Heart left ventricle (tissue), 16 donors: Measurements from ENCODE around the gene OSTC. TPM values are rescaled to one million over a fixed set of nuclear protein-coding genes. Genes with fewer than 3 reads are reported as not detected.
A peak's percentile ranks its signal among the peaks of the same experiment; 100 is the strongest.

Source experiments
- ATAC-seq, 4 donors: fragments of 200-7000 bp; cut with Tn5 transposase; one replicate each; pipeline ENCODE4 v1.9.1; 2020 to 2022; ENCODE audit warnings: moderate library complexity in 4 of 4, mild to moderate bottlenecking in 3 of 4, moderate number of reproducible peaks in 1 of 4
- DNase-seq, 5 donors: peaks; one replicate each; pipeline ENCODE4 v3.0.0-alpha.2; 2020
- H3K27ac ChIP-seq, 12 donors: fragments of 200-600 bp; sonication (generic) in 4 of 12; one replicate each; pipeline versions ENCODE4 v1.5.0 to v1.8.0; 2016 to 2022; ENCODE audit warnings: mild to moderate bottlenecking in 2 of 12
- H3K27me3 ChIP-seq, 9 donors: fragments of 200-600 bp; sonication (generic) in 2 of 9; one replicate each; pipeline versions ENCODE4 v1.5.1 to v1.8.0; 2016 to 2022; ENCODE audit warnings: mild to moderate bottlenecking in 3 of 9
- H3K36me3 ChIP-seq, 9 donors: fragments of 200-600 bp; sonication (generic) in 2 of 9; one replicate each; pipeline versions ENCODE4 v1.5.0 to v1.8.0; 2018 to 2022; ENCODE audit warnings: mild to moderate bottlenecking in 2 of 9
- H3K4me1 ChIP-seq, 12 donors: fragments of 200-600 bp; sonication (generic) in 4 of 12; one replicate each; pipeline versions ENCODE4 v1.5.0 to v1.8.0; 2016 to 2022; ENCODE audit warnings: mild to moderate bottlenecking in 3 of 12
- H3K4me3 ChIP-seq, 12 donors: fragments of 200-600 bp; sonication (generic) in 4 of 12; one replicate each; pipeline versions ENCODE4 v1.5.0 to v1.8.0; 2017 to 2022; ENCODE audit warnings: mild to moderate bottlenecking in 9 of 12, moderate library complexity in 4 of 12
- H3K9me3 ChIP-seq, 12 donors: fragments of 200-600 bp; sonication (generic) in 4 of 12; one replicate each; pipeline versions ENCODE4 v1.5.0 to v1.8.0; 2016 to 2022; ENCODE audit warnings: mild to moderate bottlenecking in 1 of 12
- POLR2A ChIP-seq, 2 donors: fragments of 450-650 bp; IDR thresholded peaks; one replicate each; pipeline ENCODE4 v1.6.1; 2017; ENCODE audit warnings: antibody characterized with exemption in 2 of 2, mild to moderate bottlenecking in 2 of 2, moderate library complexity in 2 of 2
- WGBS, 4 donors: extraction: QIAGEN DNeasy Blood & Tissue Kit in 2 of 4; methylation state at CpG; one replicate each; pipeline versions ENCODE4 v1.1.5 to v1.1.7; 2013 to 2018; 5-methylcytosine and 5-hydroxymethylcytosine counted together
- intact Hi-C, 10 donors: fragments of 100-400 bp; cut with DNase I; formaldehyde crosslinking; loops; one replicate each; pipeline versions ENCODE4 v1.11.1 to v1.14.2; 2022
- polyA plus RNA-seq, 2 donors: library from polyadenylated mRNA; stranded (reverse); fragments of 200-250 nt; gene quantifications; one replicate each; pipeline ENCODE4 v1.2.3, GENCODE V29; 2013
- total RNA-seq, 9 donors: library from RNA; depleted of rRNA in 2 of 9; stranded (reverse); fragments of >200 nt in 2 of 9; fragmentation: NEBNext Ultra II Directional in 3 of 9; extraction: Animal tissue kit (Norgen Biotek cat#: 25700) in 3 of 9; gene quantifications; one replicate each; pipeline versions ENCODE4 v1.1.0 to v1.2.4, GENCODE V29; 2016 to 2023
- TF ChIP-seq, protein P1 (sequence below), 12 donors: fragments of 200-600 bp; sonication (generic) in 4 of 12; IDR thresholded peaks; one replicate each; pipeline versions ENCODE4 v1.5.0 to v1.8.0; 2018 to 2022; ENCODE audit warnings: antibody characterized with exemption in 12 of 12, mild to moderate bottlenecking in 5 of 12
- donor health status: ischemic (EF 13 %, LVEDD 7.1; RV severe dilation, severe dysfunction).
- donor health status: healthy with polysubstance abuse.
- donor health status: DM: no; HTN: yes; CAD: no.
- donor health status: DM: no; HTN: no; CAD: no.
- donor health status: ischemic (EF 25% LVEDD 6.9; RV normal size, moderate dysfunction).
- donor health status: ischemic (EF 25% LVEDD 5.7; RV mildly dilated, moderate dysfunction).
- donor health status: healthy.
- donor health status: DM: yes; HTN: yes; CAD: no.
- donor health status: ischemic (EF 35%, LVEDD 5.7; RV mildly dilated, moderate dysfunction).
- donor health status: nonischemic (EF 11% LVEDD 7.7; RV severe dilation, severe dysfunction).
- donor health status: DM: yes; HTN: yes; CAD: no.
- donor health status: PGD.
- donor health status: ischemic (EF 29% LVEDD 5.4; RV normal size, mild dysfunction).
- donor health status: nonischemic (EF 23%, LVEDD 6.1; RV moderate dilation, normal function).

OSTC gene
- total and polyA plus RNA-seq, 11 donors, result 20.5 to 146 (median 32.4) TPM

GRCh38 chr4:108619372-108620100 lies 30.9 kb upstream of the OSTC start:
- Histone ChIP-seq H3K9me3 (peaks cover 0 to 22% (median 0%) of the 10 kb centered on the region in 12 donors), H3K27me3 (no peaks in the 10 kb centered on the region), H3K4me3 (peak overlapping the region; percentile 38 to 92 (median 78)), H3K27ac (peak overlapping the region; percentile 39 to 88 (median 78)), H3K36me3 (peaks cover 0 to 33% (median 29%) of the 10 kb centered on the region in 9 donors), H3K4me1 (peaks cover 0 to 46% (median 20%) of the 10 kb centered on the region in 12 donors)
- ATAC-seq, result peak; percentile 3 to 12 (median 7)
- TF ChIP-seq POLR2A (IDR thresholded peaks at IDR 0.05), result no peak
- DNase-seq, result no peak
- 69 to 74% (median 70%) methylated on average over 7 of the region's 7 CpGs for WGBS, 4 donors
- intact Hi-C loops, result loop anchor here in 4 of 10 donors (1.0 to 5.0 kb wide), 3 partner anchors 31 to 1198 kb away; partner anchors contain the start of genes OSTC (in 4 of the 4) and GAR1 (in 1 of the 4)

DNA sequence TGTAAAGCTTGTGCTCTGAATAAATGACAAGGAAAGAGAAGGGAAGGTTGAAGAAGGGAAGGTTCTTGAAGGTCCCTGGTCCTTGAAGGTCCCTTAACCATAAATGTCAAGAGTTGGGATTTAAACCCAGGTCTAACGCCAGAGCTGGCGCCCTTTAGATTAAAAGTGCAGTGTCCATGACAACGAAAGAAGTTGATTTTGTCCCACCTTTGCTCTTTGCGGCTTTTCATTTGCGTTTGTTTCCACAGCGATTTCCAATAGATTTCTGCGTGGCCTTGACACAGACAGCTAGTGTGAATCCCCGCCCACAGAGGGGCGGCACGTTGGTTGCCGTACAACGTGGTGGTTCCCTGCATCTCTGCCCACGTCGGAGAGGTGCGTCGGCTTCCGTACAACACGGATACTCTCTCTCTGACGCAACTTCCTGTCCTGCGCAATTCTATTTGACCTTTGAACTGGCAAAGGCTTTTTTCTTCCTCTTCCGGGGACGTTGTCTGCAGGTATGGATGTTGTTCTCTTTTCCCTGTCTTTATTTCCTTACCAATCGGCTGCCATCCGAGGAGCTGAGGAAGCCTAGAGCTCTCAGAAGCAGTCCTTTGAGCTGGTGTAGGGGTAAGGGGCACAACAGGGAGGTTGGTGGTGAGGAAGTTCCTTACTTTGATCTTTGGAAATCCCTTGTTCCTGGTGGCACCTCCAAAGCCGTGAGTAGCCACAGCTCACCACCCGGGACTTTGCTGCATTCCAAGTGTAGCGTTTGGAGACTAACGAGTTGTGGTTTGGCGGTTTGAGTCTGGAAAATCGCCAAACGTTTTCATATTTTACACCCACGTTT lies 30.1 kb upstream of the OSTC start, which contains the start of gene RPL34:
Gene RPL34 (plus strand): TSS at position 476 of the 832 bp plus-strand sequence. CDS start 1,384 bp downstream, outside the sequence.
- WGBS, 4 donors, result 1% methylated on average over 31 to 32 of the region's 32 CpGs
- ATAC-seq, result peak; percentile 100
- peak; percentile 96 to 99 (median 97) for DNase-seq
- TF ChIP-seq POLR2A (IDR thresholded peaks at IDR 0.05), result peak in 1 of 2 donors; percentile 85
- TF ChIP-seq, protein P1, sequence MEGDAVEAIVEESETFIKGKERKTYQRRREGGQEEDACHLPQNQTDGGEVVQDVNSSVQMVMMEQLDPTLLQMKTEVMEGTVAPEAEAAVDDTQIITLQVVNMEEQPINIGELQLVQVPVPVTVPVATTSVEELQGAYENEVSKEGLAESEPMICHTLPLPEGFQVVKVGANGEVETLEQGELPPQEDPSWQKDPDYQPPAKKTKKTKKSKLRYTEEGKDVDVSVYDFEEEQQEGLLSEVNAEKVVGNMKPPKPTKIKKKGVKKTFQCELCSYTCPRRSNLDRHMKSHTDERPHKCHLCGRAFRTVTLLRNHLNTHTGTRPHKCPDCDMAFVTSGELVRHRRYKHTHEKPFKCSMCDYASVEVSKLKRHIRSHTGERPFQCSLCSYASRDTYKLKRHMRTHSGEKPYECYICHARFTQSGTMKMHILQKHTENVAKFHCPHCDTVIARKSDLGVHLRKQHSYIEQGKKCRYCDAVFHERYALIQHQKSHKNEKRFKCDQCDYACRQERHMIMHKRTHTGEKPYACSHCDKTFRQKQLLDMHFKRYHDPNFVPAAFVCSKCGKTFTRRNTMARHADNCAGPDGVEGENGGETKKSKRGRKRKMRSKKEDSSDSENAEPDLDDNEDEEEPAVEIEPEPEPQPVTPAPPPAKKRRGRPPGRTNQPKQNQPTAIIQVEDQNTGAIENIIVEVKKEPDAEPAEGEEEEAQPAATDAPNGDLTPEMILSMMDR (IDR thresholded peaks at IDR 0.05), result no peak
- Histone ChIP-seq H3K27me3 (no peaks in the 10 kb centered on the region), H3K4me3 (peak within 1 kb of the TSS; percentile 38 to 92 (median 78)), H3K4me1 (peaks cover 0 to 46% (median 20%) of the 10 kb centered on the region in 12 donors), H3K27ac (peak within 1 kb of the TSS; percentile 54 to 88 (median 80)), H3K36me3 (peaks cover 0 to 41% (median 36%) of the 10 kb centered on the region in 9 donors), H3K9me3 (peaks cover 0 to 18% (median 0%) of the 10 kb centered on the region in 12 donors)
- intact Hi-C loops, result loop anchor here in 4 of 10 donors (1.0 to 5.0 kb wide), 3 partner anchors 30 to 1197 kb away; partner anchors contain the start of genes OSTC (in 4 of the 4) and GAR1 (in 1 of the 4)

- Histone ChIP-seq H3K9me3 (peaks cover 0 to 11% (median 0%) of the 10 kb centered on the region in 12 donors), H3K27me3 (no peaks in the 10 kb centered on the region), H3K4me3 (peak overlapping the region; percentile 38 to 92 (median 78)), H3K36me3 (peaks cover 0 to 50% (median 45%) of the 10 kb centered on the region in 9 donors), H3K4me1 (peaks cover 0 to 46% (median 20%) of the 10 kb centered on the region in 12 donors), H3K27ac (peak overlapping the region; percentile 38 to 88 (median 78))
- ATAC-seq (peak in 1 of 4 donors; percentile 10), DNase-seq (no peak)
- intact Hi-C loops, result loop anchor here in 4 of 10 donors (1.0 to 5.0 kb wide), 3 partner anchors 29 to 1196 kb away; partner anchors contain the start of genes OSTC (in 4 of the 4) and GAR1 (in 1 of the 4)
- TF ChIP-seq, protein P1 (IDR thresholded peaks at IDR 0.05), result no peak
- no peak for TF ChIP-seq POLR2A (IDR thresholded peaks at IDR 0.05)
- WGBS, 4 donors, result 10 to 13% (median 12%) methylated on average over 23 of the region's 23 CpGs
Measured at GRCh38 chr4:108620933-108621905, 29.2 kb upstream of the OSTC start.
